Tibial nerve (tissue), 4 donors: ENCODE measurements around the gene PROM1.

ENCODE experiments used
- CTCF ChIP-seq, 5 experiments: fragments of 200-600 bp in 3 of 5; fragments of 450-650 bp in 2 of 5; sonication (generic) in 3 of 5; IDR thresholded peaks; one replicate each; pipeline ENCODE4 v1.5.1; 2016 to 2019; ENCODE audit warnings: antibody characterized with exemption in 5 of 5, mild to moderate bottlenecking in 3 of 5, moderate library complexity in 2 of 5
- EP300 ChIP-seq, 2 donors: sonication (generic); formaldehyde crosslinking; IDR thresholded peaks; one replicate each; pipeline ENCODE4 v1.6.1; 2017; ENCODE audit warnings: antibody characterized with exemption in 2 of 2, mild to moderate bottlenecking in 1 of 2
- POLR2A ChIP-seq, 2 donors: fragments of 450-650 bp; IDR thresholded peaks; one replicate each; pipeline ENCODE4 v1.6.1; 2017; ENCODE audit warnings: antibody characterized with exemption in 2 of 2, mild to moderate bottlenecking in 2 of 2, moderate library complexity in 2 of 2

GRCh38 chr4:15944895-15945294 lies 138.9 kb downstream of the PROM1 start:
- TF ChIP-seq POLR2A (IDR thresholded peaks at IDR 0.05) (no peak), CTCF (IDR thresholded peaks at IDR 0.05) (no peak), EP300 (IDR thresholded peaks at IDR 0.05) (no peak)
